Transverse colon (tissue), 4 donors: ENCODE data around the gene C10orf53. TPM values are rescaled to one million over a fixed set of nuclear protein-coding genes. Genes with fewer than 3 reads are reported as not detected.

Experiments used
- DNase-seq: peaks from one replicate; pipeline ENCODE4 v3.0.0-alpha.2; 2019
- H3K27ac ChIP-seq, 4 donors: fragments of 200-600 bp; sonication (generic); 2 replicates each; pipeline ENCODE4 v1.5.1; 2016 to 2018; ENCODE audit warnings: inconsistent platforms in 4 of 4
- H3K27me3 ChIP-seq: fragments of 200-600 bp; sonication (generic); 2 replicates; pipeline ENCODE4 v1.5.1; 2017; ENCODE audit warnings: inconsistent platforms
- H3K36me3 ChIP-seq, 4 donors: fragments of 200-600 bp; sonication (generic); 2 replicates each; pipeline ENCODE4 v1.5.1; 2017 to 2019; ENCODE audit warnings: inconsistent platforms in 4 of 4
- H3K4me1 ChIP-seq, 4 donors: fragments of 200-600 bp; sonication (generic); 2 replicates each; pipeline ENCODE4 v1.5.1; 2017 to 2020; ENCODE audit warnings: inconsistent platforms in 4 of 4
- H3K4me3 ChIP-seq, 4 donors: fragments of 200-600 bp; sonication (generic); 1 replicate in 1 of 4; 2 replicates in 3 of 4; pipeline versions ENCODE4 v1.5.1 to v1.6.1; 2017 to 2019; ENCODE audit warnings: inconsistent platforms in 4 of 4
- H3K9me3 ChIP-seq, 2 donors: fragments of 200-600 bp; sonication (generic); 2 replicates each; pipeline ENCODE4 v1.5.1; 2017 to 2019; ENCODE audit warnings: inconsistent platforms in 2 of 2
- EP300 ChIP-seq: sonication (generic); formaldehyde crosslinking; IDR thresholded peaks from one replicate; pipeline ENCODE4 v1.6.1; 2017; ENCODE audit warnings: antibody characterized with exemption, low read depth
- POLR2A ChIP-seq: fragments of 450-650 bp; IDR thresholded peaks from one replicate; pipeline ENCODE4 v1.6.1; 2016; ENCODE audit warnings: antibody characterized with exemption, mild to moderate bottlenecking, moderate library complexity
- POLR2AphosphoS5 ChIP-seq, 3 donors: sonication (generic); formaldehyde crosslinking; IDR thresholded peaks; one replicate each; pipeline ENCODE4 v1.6.1; 2016; ENCODE audit warnings: antibody characterized with exemption in 3 of 3
- WGBS, 2 donors: methylation state at CpG; one replicate each; pipeline ENCODE4 v1.1.5; 2018; ENCODE audit warnings: low coverage in 1 of 2; 5-methylcytosine and 5-hydroxymethylcytosine counted together
- in situ Hi-C, 4 donors: fragments of 200-750 bp; cut with MboI; loops; one replicate each; pipeline versions ENCODE4 v1.15.0 to v1.15.1; 2017; ENCODE audit warnings: low sequenced_read_pairs in 3 of 4, low pct_ligation_motif_present in 1 of 4, low pct_unique_long_range_greater_than_20kb in 1 of 4
- intact Hi-C: fragments of 100-400 bp; cut with DNase I; formaldehyde crosslinking; loops from one replicate; pipeline ENCODE4 v1.15.1; 2023; ENCODE audit warnings: low total_unique reads
- total RNA-seq, 4 donors: library from RNA; depleted of rRNA; stranded (reverse); fragments of >200 nt; gene quantifications; one replicate each; pipeline ENCODE4 v1.1.0, GENCODE V29; 2016
- TF ChIP-seq, protein P1 (sequence below), 5 experiments: fragments of 200-600 bp in 3 of 5; fragments of 450-650 bp in 2 of 5; sonication (generic) in 3 of 5; IDR thresholded peaks; 1 replicate in 2 of 5; 2 replicates in 3 of 5; pipeline ENCODE4 v1.5.1; 2016 to 2017; ENCODE audit warnings: antibody characterized with exemption in 5 of 5, inconsistent platforms in 3 of 5, mild to moderate bottlenecking in 2 of 5, moderate library complexity in 1 of 5

Gene C10orf53
- total RNA-seq, 4 donors from 2014 or later: not detected

DNA sequence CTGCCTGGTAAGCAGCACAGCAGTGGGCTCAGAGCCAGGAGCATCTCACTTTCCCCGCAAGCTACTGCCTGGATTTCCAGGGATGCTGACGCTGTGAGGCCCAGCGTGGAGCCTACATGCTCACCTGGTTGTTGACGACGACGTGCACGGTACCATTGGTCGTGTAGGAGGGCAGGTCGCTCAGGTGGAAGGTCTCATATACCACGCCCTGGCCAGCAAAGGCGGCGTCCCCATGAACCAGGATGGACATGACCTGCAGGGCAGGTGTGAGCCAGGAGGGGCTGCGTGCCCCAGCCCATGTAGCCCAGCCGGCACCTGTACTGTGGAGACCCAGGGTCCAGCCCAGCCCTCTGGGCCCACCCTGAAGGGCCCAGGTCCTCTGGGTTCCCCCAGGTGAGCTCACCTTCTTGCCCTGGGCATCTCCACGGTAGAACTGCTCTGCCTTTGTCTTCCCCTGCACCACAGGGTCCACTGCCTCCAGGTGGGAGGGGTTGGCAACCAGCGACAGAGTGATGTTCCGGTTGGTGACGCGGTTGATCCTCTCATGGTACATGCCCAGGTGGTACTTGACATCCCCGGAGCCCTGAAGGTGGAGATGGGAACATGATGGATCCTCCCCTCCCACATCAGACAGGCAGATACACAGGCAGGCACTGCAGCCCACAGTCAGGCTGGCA lies 67.3 kb downstream of the C10orf53 start:
- WGBS, 2 donors: 92% methylated on average over 19 of the region's 20 CpGs; no CpG with 5 or more reads in 1 of the 2 donors
- Histone ChIP-seq H3K9me3 (no peaks in the 10 kb centered on the region), H3K27ac (no peak overlapping the region), H3K36me3 (no peaks in the 10 kb centered on the region), H3K27me3 (no peaks in the 10 kb centered on the region), H3K4me3 (no peak overlapping the region), H3K4me1 (no peaks in the 10 kb centered on the region)
- TF ChIP-seq EP300 (no peak), POLR2A (no peak), POLR2AphosphoS5 (IDR thresholded peaks at IDR 0.05) (no peak)
- TF ChIP-seq, protein P1, sequence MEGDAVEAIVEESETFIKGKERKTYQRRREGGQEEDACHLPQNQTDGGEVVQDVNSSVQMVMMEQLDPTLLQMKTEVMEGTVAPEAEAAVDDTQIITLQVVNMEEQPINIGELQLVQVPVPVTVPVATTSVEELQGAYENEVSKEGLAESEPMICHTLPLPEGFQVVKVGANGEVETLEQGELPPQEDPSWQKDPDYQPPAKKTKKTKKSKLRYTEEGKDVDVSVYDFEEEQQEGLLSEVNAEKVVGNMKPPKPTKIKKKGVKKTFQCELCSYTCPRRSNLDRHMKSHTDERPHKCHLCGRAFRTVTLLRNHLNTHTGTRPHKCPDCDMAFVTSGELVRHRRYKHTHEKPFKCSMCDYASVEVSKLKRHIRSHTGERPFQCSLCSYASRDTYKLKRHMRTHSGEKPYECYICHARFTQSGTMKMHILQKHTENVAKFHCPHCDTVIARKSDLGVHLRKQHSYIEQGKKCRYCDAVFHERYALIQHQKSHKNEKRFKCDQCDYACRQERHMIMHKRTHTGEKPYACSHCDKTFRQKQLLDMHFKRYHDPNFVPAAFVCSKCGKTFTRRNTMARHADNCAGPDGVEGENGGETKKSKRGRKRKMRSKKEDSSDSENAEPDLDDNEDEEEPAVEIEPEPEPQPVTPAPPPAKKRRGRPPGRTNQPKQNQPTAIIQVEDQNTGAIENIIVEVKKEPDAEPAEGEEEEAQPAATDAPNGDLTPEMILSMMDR (IDR thresholded peaks at IDR 0.05): no peak
- in situ Hi-C loops: no loop called here
- intact Hi-C loops: no loop called here
- no peak for DNase-seq

Other genes starting within 250 kb of the C10orf53 start
- gene ERCC6, start 140.5 kb upstream of the C10orf53 start, total RNA-seq: 10 to 100 TPM; 16.0 to 34.0 (median 22.4) TPM
- 1 to 10 TPM in 1 of 4 donors, under 1 TPM in 1, not detected in 2; 0.27 to 1.5 TPM for gene SLC18A3, start 69.3 kb upstream of the C10orf53 start, total RNA-seq
- 1 to 10 TPM in 2 of 4 donors, not detected in 2; 1.1 to 3.8 TPM for gene CHAT, start 65.6 kb upstream of the C10orf53 start, total RNA-seq
- 1 to 10 TPM in 3 of 4 donors, under 1 TPM in 1; 1.00 to 4.2 (median 2.4) TPM for gene OGDHL, start 82.7 kb downstream of the C10orf53 start, total RNA-seq